H9 (cell line): Measurements from ENCODE around the gene KCTD16. TPM values are rescaled to one million over a fixed set of nuclear protein-coding genes. Genes with fewer than 3 reads are reported as not detected.

Experiments used
- DNase-seq: peaks from one replicate; pipeline ENCODE4 v3.0.0-alpha.2; 2017
- H2AFZ ChIP-seq: one replicate; pipeline ENCODE4 v1.6.1; 2013; ENCODE audit warnings: mild to moderate bottlenecking, low read length, control low read depth, moderate library complexity
- H2AK5ac ChIP-seq: 2 replicates; pipeline ENCODE4 v1.6.1; 2013; ENCODE audit warnings: low read length, control low read depth, mixed read lengths; ENCODE audit not compliant: insufficient read length
- H2BK120ac ChIP-seq: one replicate; pipeline ENCODE4 v1.6.1; 2013; ENCODE audit warnings: low read depth, mild to moderate bottlenecking, low read length, control low read depth, inconsistent platforms; ENCODE audit not compliant: poor library complexity, severe bottlenecking
- H2BK12ac ChIP-seq: 2 replicates; pipeline ENCODE4 v1.6.1; 2013; ENCODE audit warnings: low read length, control low read depth, mixed read lengths, low read depth; ENCODE audit not compliant: insufficient read length
- H2BK15ac ChIP-seq: 2 replicates; pipeline ENCODE4 v1.6.1; 2013; ENCODE audit warnings: low read depth, low read length, control low read depth
- H2BK20ac ChIP-seq: one replicate; pipeline ENCODE4 v1.6.1; 2013; ENCODE audit warnings: low read depth, mild to moderate bottlenecking, low read length, control low read depth, inconsistent platforms; ENCODE audit not compliant: poor library complexity, severe bottlenecking
- H2BK5ac ChIP-seq: 2 replicates; pipeline ENCODE4 v1.6.1; 2013; ENCODE audit warnings: low read length, control low read depth, mixed read lengths; ENCODE audit not compliant: insufficient read length
- H3K14ac ChIP-seq: 2 replicates; pipeline ENCODE4 v1.6.1; 2013; ENCODE audit warnings: low read length, control low read depth; ENCODE audit not compliant: insufficient read depth
- H3K18ac ChIP-seq: 2 replicates; pipeline ENCODE4 v1.6.1; 2013; ENCODE audit warnings: low read depth, mild to moderate bottlenecking, mixed read lengths, low read length, control low read depth; ENCODE audit not compliant: insufficient read length
- H3K23ac ChIP-seq: 2 replicates; pipeline ENCODE4 v1.6.1; 2013; ENCODE audit warnings: low read length, control low read depth, mixed read lengths, low read depth; ENCODE audit not compliant: insufficient read length
- H3K23me2 ChIP-seq: 2 replicates; pipeline ENCODE4 v1.6.1; 2013; ENCODE audit warnings: low read depth, mild to moderate bottlenecking, mixed read lengths, low read length, control low read depth; ENCODE audit not compliant: insufficient read length, poor library complexity, severe bottlenecking
- H3K27ac ChIP-seq: 2 replicates; pipeline ENCODE4 v1.5.1; 2013; ENCODE audit warnings: low read length, control low read depth, mixed read lengths, low read depth; ENCODE audit not compliant: insufficient read length
- H3K27me3 ChIP-seq: 2 replicates; pipeline ENCODE4 v1.6.1; 2013; ENCODE audit warnings: low read length, control low read depth, inconsistent platforms; ENCODE audit not compliant: insufficient read depth
- H3K4ac ChIP-seq: 2 replicates; pipeline ENCODE4 v1.6.1; 2013; ENCODE audit warnings: low read depth, mild to moderate bottlenecking, control low read depth, inconsistent platforms, low read length, moderate library complexity
- H3K4me1 ChIP-seq: 2 replicates; pipeline ENCODE4 v1.6.1; 2013; ENCODE audit warnings: low read length, control low read depth, inconsistent platforms; ENCODE audit not compliant: insufficient read depth
- H3K4me2 ChIP-seq: 2 replicates; pipeline ENCODE4 v1.6.1; 2013; ENCODE audit warnings: low read length, control low read depth, mixed read lengths; ENCODE audit not compliant: insufficient read length, insufficient read depth
- H3K56ac ChIP-seq: 2 replicates; pipeline ENCODE4 v1.6.1; 2013; ENCODE audit warnings: low read depth, mild to moderate bottlenecking, mixed read lengths, low read length, control low read depth; ENCODE audit not compliant: insufficient read length
- H3K79me1 ChIP-seq: 2 replicates; pipeline ENCODE4 v1.6.1; 2013; ENCODE audit warnings: low read depth, mild to moderate bottlenecking, moderate library complexity, low read length, control low read depth, inconsistent platforms; ENCODE audit not compliant: insufficient read depth, poor library complexity, severe bottlenecking
- H3K79me2 ChIP-seq: 2 replicates; pipeline ENCODE4 v1.6.1; 2013; ENCODE audit warnings: low read length, control low read depth, inconsistent platforms; ENCODE audit not compliant: insufficient read depth
- H3K9ac ChIP-seq: 2 replicates; pipeline ENCODE4 v1.6.1; 2013; ENCODE audit warnings: low read length, control low read depth, mixed read lengths; ENCODE audit not compliant: insufficient read length; ENCODE audit errors: extremely low read depth
- H3K9me3 ChIP-seq: one replicate; pipeline ENCODE4 v1.6.1; 2013; ENCODE audit warnings: low read depth, low read length, inconsistent platforms; ENCODE audit not compliant: control insufficient read depth
- H3T11ph ChIP-seq: one replicate; pipeline ENCODE4 v1.6.1; 2013; ENCODE audit warnings: mild to moderate bottlenecking, low read length, control low read depth, inconsistent platforms
- H4K20me1 ChIP-seq: one replicate; pipeline ENCODE4 v1.6.1; 2013; ENCODE audit not compliant: control insufficient read depth, insufficient read length, insufficient read depth
- H4K5ac ChIP-seq: 2 replicates; pipeline ENCODE4 v1.6.1; 2013; ENCODE audit warnings: low read depth, mild to moderate bottlenecking, mixed read lengths, low read length, control low read depth; ENCODE audit not compliant: insufficient read length
- H4K8ac ChIP-seq: replicated peaks from 2 replicates; pipeline ENCODE4 v1.6.1; 2013; ENCODE audit warnings: low read length, control low read depth, mixed read lengths, low read depth; ENCODE audit not compliant: insufficient read length
- H4K91ac ChIP-seq: 2 replicates; pipeline ENCODE4 v1.6.1; 2013; ENCODE audit warnings: low read depth, mild to moderate bottlenecking, moderate library complexity, mixed read lengths, low read length, control low read depth; ENCODE audit not compliant: insufficient read length
- H3K27ac Mint-ChIP-seq, 3 experiments: 2 replicates in 2 of 3; 3 replicates in 1 of 3; pipeline ENCODE4 v1.8.0; 2020 to 2021; ENCODE audit warnings: mixed read lengths in 3 of 3, mild to moderate bottlenecking in 1 of 3, moderate library complexity in 1 of 3
- H3K27me3 Mint-ChIP-seq: 2 replicates; pipeline ENCODE4 v1.8.0; 2021; ENCODE audit warnings: low read depth, mild to moderate bottlenecking, moderate library complexity, mixed read lengths
- H3K36me3 Mint-ChIP-seq, 3 experiments: 2 replicates in 2 of 3; 3 replicates in 1 of 3; pipeline ENCODE4 v1.8.0; 2020 to 2021; ENCODE audit warnings: low read depth in 3 of 3, mixed read lengths in 3 of 3; ENCODE audit not compliant: insufficient read depth in 1 of 3
- H3K4me1 Mint-ChIP-seq, 2 experiments: 2 replicates each; pipeline ENCODE4 v1.8.0; 2020; ENCODE audit warnings: mixed read lengths in 2 of 2
- H3K4me3 Mint-ChIP-seq, 2 experiments: 2 replicates in 1 of 2; 3 replicates in 1 of 2; pipeline ENCODE4 v1.8.0; 2020 to 2021; ENCODE audit warnings: mild to moderate bottlenecking in 2 of 2, mixed read lengths in 2 of 2, moderate library complexity in 1 of 2
- H3K9me3 Mint-ChIP-seq, 2 experiments: 2 replicates in 1 of 2; 3 replicates in 1 of 2; pipeline ENCODE4 v1.8.0; 2020; ENCODE audit warnings: mild to moderate bottlenecking in 2 of 2, mixed read lengths in 2 of 2, moderate library complexity in 1 of 2
- WGBS: extraction: QIAGEN DNeasy Blood & Tissue Kit; methylation state at CpG from one replicate; pipeline ENCODE4 v1.1.7; 2013; ENCODE audit warnings: missing lambda C conversion rate, low lambda C conversion rate, mixed read lengths; ENCODE audit not compliant: insufficient read length; ENCODE audit errors: extremely low coverage; 5-methylcytosine and 5-hydroxymethylcytosine counted together
- total RNA-seq: library from RNA; stranded (reverse); gene quantifications from 2 replicates; pipeline ENCODE4 v1.2.1, GENCODE V29; 2021
- TF ChIP-seq, protein P1 (sequence below): fragments of 200-600 bp; sonication (generic); conservative IDR thresholded peaks from 3 replicates; pipeline ENCODE4 v1.8.0; 2021; ENCODE audit warnings: antibody characterized with exemption, mild to moderate bottlenecking

Gene KCTD16
- total RNA-seq, 1 experiment from 2014 or later = 0.09 TPM

GRCh38 chr5:144451187-144451973, 280.7 kb downstream of the KCTD16 start:
- Histone ChIP-seq H3K9me3 (no peaks in the 10 kb centered on the region), H3K4me1 (no peaks in the 10 kb centered on the region), H2BK15ac (no peak overlapping the region), H4K20me1 (no peaks in the 10 kb centered on the region), H3K27me3 (no peaks in the 10 kb centered on the region), H3K14ac (no peak overlapping the region), H3K79me2 (no peaks in the 10 kb centered on the region), H4K5ac (no peak overlapping the region), H3K4me2 (no peak overlapping the region), H2BK120ac (no peak overlapping the region), H4K8ac (no peak overlapping the region), H3K9ac (no peak overlapping the region), H3K4ac (no peak overlapping the region), H3T11ph (no peak overlapping the region), H2BK20ac (no peak overlapping the region), H4K91ac (no peak overlapping the region), H3K79me1 (no peaks in the 10 kb centered on the region), H3K23me2 (no peaks in the 10 kb centered on the region), H2BK12ac (no peak overlapping the region), H3K18ac (no peak overlapping the region), H2AK5ac (no peak overlapping the region), H3K56ac (no peak overlapping the region), H3K27ac (no peak overlapping the region), H2AFZ (no peak overlapping the region), H3K23ac (no peak overlapping the region), H2BK5ac (no peak overlapping the region)
- H3K4me3 Mint-ChIP-seq = no peak overlapping the region
- H3K9me3 Mint-ChIP-seq = no peaks in the 10 kb centered on the region
- H3K27ac Mint-ChIP-seq = peak overlapping the region in 1 of 3 experiments; percentile 50; a peak in 1 of 7 replicates
- peaks cover 0 to 1% (median 0%) of the 10 kb centered on the region in 3 experiments; a peak in 1 of 7 replicates for H3K36me3 Mint-ChIP-seq
- H3K27me3 Mint-ChIP-seq = no peaks in the 10 kb centered on the region
- peaks cover 2 to 9% of the 10 kb centered on the region in 2 experiments; a peak in 2 of 4 replicates for H3K4me1 Mint-ChIP-seq
- WGBS = no CpG with 5 or more reads among the region's 2 CpGs
- DNase-seq = no peak
- TF ChIP-seq, protein P1, sequence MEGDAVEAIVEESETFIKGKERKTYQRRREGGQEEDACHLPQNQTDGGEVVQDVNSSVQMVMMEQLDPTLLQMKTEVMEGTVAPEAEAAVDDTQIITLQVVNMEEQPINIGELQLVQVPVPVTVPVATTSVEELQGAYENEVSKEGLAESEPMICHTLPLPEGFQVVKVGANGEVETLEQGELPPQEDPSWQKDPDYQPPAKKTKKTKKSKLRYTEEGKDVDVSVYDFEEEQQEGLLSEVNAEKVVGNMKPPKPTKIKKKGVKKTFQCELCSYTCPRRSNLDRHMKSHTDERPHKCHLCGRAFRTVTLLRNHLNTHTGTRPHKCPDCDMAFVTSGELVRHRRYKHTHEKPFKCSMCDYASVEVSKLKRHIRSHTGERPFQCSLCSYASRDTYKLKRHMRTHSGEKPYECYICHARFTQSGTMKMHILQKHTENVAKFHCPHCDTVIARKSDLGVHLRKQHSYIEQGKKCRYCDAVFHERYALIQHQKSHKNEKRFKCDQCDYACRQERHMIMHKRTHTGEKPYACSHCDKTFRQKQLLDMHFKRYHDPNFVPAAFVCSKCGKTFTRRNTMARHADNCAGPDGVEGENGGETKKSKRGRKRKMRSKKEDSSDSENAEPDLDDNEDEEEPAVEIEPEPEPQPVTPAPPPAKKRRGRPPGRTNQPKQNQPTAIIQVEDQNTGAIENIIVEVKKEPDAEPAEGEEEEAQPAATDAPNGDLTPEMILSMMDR = no peak
